ENCODE measurements around the gene NSD2. TPM values are rescaled to one million over a fixed set of nuclear protein-coding genes. Genes with fewer than 3 reads are reported as not detected.
A peak's percentile ranks its signal among the peaks of the same experiment; 100 is the strongest.

Gene NSD2
- total RNA-seq, 2 donors from 2014 or later = 23.8 to 36.3 TPM

DNA sequence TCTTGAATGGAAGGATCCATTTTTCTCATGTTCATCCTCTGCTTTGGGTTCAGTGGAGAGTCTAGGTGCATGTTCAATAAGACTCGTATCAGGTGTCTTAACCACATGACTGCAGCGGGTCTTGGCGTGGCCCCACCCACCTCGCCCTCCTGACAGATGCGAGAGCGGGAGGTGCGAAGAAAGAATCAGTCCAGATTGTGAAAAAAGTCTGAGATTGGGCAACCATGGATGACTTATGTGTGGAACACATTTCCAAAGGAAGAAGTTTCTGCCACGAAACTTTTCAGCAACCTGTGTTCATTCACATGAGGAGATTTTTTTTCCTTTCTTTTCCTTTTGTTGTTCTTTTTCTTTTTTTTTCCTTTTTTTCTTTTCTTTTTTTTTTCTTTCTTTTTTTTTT is 66.8 kb downstream of the NSD2 start:
- TF ChIP-seq, protein P1, sequence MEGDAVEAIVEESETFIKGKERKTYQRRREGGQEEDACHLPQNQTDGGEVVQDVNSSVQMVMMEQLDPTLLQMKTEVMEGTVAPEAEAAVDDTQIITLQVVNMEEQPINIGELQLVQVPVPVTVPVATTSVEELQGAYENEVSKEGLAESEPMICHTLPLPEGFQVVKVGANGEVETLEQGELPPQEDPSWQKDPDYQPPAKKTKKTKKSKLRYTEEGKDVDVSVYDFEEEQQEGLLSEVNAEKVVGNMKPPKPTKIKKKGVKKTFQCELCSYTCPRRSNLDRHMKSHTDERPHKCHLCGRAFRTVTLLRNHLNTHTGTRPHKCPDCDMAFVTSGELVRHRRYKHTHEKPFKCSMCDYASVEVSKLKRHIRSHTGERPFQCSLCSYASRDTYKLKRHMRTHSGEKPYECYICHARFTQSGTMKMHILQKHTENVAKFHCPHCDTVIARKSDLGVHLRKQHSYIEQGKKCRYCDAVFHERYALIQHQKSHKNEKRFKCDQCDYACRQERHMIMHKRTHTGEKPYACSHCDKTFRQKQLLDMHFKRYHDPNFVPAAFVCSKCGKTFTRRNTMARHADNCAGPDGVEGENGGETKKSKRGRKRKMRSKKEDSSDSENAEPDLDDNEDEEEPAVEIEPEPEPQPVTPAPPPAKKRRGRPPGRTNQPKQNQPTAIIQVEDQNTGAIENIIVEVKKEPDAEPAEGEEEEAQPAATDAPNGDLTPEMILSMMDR (IDR thresholded peaks at IDR 0.05) = no peak
- peaks cover 19% of the 10 kb centered on the region for H3K36me3 ChIP-seq

DNA sequence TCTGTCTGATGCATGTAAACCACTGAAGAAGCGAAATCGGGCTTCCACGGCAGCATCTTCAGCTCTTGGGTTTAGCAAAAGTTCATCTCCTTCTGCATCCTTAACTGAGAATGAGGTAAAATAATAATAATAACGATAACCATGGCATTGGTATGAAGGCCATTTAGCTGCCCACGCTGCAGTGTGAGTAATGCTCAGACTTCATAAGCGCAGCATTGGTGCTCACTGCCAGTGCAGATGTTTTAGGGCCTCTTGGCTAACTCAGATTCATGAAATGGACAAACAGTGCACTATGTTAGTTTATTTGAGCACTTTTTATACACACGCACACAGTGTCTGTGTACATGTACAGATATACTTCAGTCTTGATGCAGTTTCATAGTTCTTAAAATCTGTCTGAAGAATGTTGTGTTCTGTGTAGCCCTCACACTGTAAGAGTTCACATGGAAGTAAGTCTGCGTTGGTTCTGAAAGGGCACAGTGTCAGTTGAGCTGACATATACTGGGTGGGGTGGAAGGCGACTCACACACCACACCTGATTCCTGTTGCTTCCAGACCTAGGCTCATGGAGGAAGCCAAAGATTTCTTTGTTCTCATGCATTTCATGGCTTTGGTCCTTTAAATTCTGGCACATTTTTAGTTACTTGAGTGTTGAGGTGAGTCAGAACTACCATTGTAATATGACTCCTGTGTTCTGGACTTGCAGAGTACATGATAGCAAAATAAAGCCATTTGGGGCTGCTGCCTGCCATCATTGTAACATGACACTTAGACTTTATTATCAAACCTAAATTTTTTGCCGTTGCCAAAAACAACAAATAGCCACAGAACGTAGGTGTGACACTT is 68.7 kb downstream of the NSD2 start:
- Histone ChIP-seq H3K9me3 (no peaks in the 10 kb centered on the region), H3K4me3 (no peak overlapping the region), H3K4me1 (peaks cover 0 to 20% of the 10 kb centered on the region in 2 donors), H3K36me3 (peaks cover 19% of the 10 kb centered on the region), H3K27ac (peak overlapping the region; percentile 41 to 74), H3K27me3 (no peaks in the 10 kb centered on the region)
- no peak for DNase-seq (ENCODE audit: low spot score)
- TF ChIP-seq, protein P1 (IDR thresholded peaks at IDR 0.05) = no peak

More for the DNA sequence above, 66.8 kb downstream of the NSD2 start:
- DNase-seq (ENCODE audit: low spot score) = no peak
- no peaks in the 10 kb centered on the region for H3K9me3 ChIP-seq
- no peak overlapping the region for H3K27ac ChIP-seq
- H3K4me1 ChIP-seq = peaks cover 0 to 20% of the 10 kb centered on the region in 2 donors
- no peak overlapping the region for H3K4me3 ChIP-seq
- no peaks in the 10 kb centered on the region for H3K27me3 ChIP-seq

DNA sequence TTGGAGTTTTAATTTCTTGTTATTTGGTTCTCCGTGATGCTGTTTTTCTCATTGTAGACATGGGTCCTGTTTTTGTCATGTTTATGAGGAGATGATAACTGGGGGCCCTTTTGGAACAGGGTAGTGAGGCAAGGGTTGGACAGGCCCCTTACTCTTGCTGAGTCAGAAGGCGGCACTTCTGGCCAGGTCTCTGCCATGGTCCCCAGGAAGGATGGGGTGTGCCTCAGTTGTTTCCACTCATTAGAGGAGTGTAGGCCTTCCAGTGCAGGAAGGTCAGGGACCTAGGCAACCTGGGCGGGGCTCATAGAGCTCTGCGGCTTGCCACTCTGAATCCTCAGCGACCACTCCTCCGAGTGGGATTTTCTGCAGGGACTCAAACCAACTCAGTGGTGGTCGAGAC is 69.4 kb downstream of the NSD2 start:
- no peaks in the 10 kb centered on the region for H3K9me3 ChIP-seq
- peaks cover 13% of the 10 kb centered on the region for H3K36me3 ChIP-seq
- H3K4me1 ChIP-seq = peaks cover 0 to 20% of the 10 kb centered on the region in 2 donors
- no peak for DNase-seq (ENCODE audit: low spot score)
- H3K27ac ChIP-seq = peak overlapping the region; percentile 41 to 74
- no peaks in the 10 kb centered on the region for H3K27me3 ChIP-seq
- no peak overlapping the region for H3K4me3 ChIP-seq
- TF ChIP-seq, protein P1 (IDR thresholded peaks at IDR 0.05) = no peak

DNA sequence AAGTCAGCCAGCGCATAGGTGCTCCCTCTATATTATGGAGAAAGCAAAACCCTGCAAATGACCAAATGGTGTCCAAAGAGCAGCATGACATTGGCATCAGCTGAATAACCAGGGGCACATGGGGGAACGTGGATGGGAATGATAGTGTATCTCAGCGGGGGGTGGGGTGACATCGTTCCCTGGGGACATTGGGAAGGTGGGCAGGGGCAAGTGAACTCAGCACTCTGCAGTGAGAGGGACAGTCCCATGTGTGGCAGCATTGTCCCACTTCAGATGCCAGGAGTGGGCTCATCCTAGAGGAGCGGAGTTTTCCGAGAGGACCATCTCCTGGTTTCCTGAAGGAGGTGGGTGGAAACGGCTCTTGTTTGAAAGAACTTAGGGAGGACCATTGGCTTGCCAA is 72.7 kb downstream of the NSD2 start:
- peaks cover 0 to 20% of the 10 kb centered on the region in 2 donors for H3K4me1 ChIP-seq
- H3K4me3 ChIP-seq = no peak overlapping the region
- TF ChIP-seq, protein P1 (IDR thresholded peaks at IDR 0.05) = no peak
- H3K36me3 ChIP-seq = peaks cover 13% of the 10 kb centered on the region
- no peaks in the 10 kb centered on the region for H3K27me3 ChIP-seq
- H3K27ac ChIP-seq = no peak overlapping the region
- H3K9me3 ChIP-seq = no peaks in the 10 kb centered on the region
- no peak for DNase-seq (ENCODE audit: low spot score)

DNA sequence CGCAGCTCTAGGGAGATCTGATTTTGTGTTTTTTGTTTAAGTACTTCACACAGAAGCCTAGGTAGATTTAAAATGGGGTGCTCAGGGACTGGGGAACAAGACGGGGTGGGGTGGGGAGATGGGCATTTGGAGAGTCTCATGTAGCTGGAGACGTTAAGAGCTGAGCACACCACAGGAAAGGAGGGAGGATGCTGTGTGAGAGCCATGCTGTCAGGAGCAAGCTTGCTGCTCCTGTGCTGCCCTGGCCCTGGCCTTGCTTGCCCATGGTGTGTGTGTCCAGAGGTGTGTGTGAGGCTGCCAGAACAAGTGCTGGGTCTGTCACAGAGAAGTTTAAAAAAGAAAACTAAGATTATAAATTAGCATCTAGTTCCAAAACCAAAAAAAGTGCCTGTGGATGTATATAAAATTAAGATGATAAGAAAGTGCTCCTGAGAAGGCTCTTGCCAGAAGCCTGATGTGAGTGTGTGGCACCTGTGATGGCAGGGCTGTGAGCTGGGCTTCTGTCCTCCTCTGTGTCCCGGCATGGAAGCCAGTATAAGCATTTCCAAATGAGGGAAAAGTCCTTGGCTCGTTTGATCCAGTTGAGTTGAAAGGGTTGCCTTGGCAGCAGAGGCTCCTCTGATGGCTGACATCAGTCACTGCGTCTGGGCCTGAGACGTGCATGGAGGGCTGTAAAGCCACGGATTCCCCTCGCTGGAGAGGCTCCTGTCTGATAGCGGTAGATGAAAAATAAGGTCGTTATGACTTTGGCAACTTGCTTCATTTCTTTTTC is 74.1 kb downstream of the NSD2 start:
- H3K36me3 ChIP-seq = peaks cover 9% of the 10 kb centered on the region
- peaks cover 0 to 10% of the 10 kb centered on the region in 2 donors for H3K4me1 ChIP-seq
- DNase-seq (ENCODE audit: low spot score) = no peak
- TF ChIP-seq, protein P1 (IDR thresholded peaks at IDR 0.05) = no peak
- H3K27ac ChIP-seq = no peak overlapping the region
- no peak overlapping the region for H3K4me3 ChIP-seq
- no peaks in the 10 kb centered on the region for H3K27me3 ChIP-seq
- H3K9me3 ChIP-seq = no peaks in the 10 kb centered on the region

Measured in right atrium auricular region (tissue), 2 donors.